BLaER1 treated with 17β-estradiol and CSF1 and Interleukin-3, amounts not matched to agents 10 nM and 100 nM (cell line): Measurements from ENCODE around the gene ETFDH.
"Not testable (repeated sequence)": the region's sequence is repeated elsewhere in the genome, so short reads cannot be mapped to it uniquely, and the experiment has no call there.

ENCODE experiments used
- H3K27ac ChIP-seq, 11 experiments: shearing (Covaris generic); formaldehyde crosslinking; 2 replicates each; pipeline ENCODE4 v1.8.1; 2022
- H3K27me3 ChIP-seq, 11 experiments: shearing (Covaris generic); formaldehyde crosslinking; 2 replicates each; pipeline ENCODE4 v1.8.1; 2022
- H3K36me3 ChIP-seq, 11 experiments: shearing (Covaris generic); formaldehyde crosslinking; 2 replicates each; pipeline ENCODE4 v1.8.1; 2022
- H3K4me1 ChIP-seq, 10 experiments: shearing (Covaris generic); formaldehyde crosslinking; 2 replicates each; pipeline ENCODE4 v1.8.1; 2022
- H3K4me2 ChIP-seq, 11 experiments: shearing (Covaris generic); formaldehyde crosslinking; 2 replicates each; pipeline ENCODE4 v1.8.1; 2022
- H3K4me3 ChIP-seq, 10 experiments: shearing (Covaris generic); formaldehyde crosslinking; 2 replicates each; pipeline ENCODE4 v1.8.1; 2022
- H3K9ac ChIP-seq, 11 experiments: shearing (Covaris generic); formaldehyde crosslinking; 2 replicates each; pipeline ENCODE4 v1.8.1; 2022
- H3K9me3 ChIP-seq, 11 experiments: shearing (Covaris generic); formaldehyde crosslinking; replicated peaks in 1 of 11; 2 replicates each; pipeline ENCODE4 v1.8.1; 2022
- H4K20me1 ChIP-seq, 11 experiments: shearing (Covaris generic); formaldehyde crosslinking; 2 replicates each; pipeline ENCODE4 v1.8.1; 2022
- Cebpa-rat ChIP-seq, 11 experiments: shearing (Covaris generic); IDR thresholded peaks; 2 replicates each; pipeline ENCODE4 v1.8.1; 2022

ETFDH gene

DNA sequence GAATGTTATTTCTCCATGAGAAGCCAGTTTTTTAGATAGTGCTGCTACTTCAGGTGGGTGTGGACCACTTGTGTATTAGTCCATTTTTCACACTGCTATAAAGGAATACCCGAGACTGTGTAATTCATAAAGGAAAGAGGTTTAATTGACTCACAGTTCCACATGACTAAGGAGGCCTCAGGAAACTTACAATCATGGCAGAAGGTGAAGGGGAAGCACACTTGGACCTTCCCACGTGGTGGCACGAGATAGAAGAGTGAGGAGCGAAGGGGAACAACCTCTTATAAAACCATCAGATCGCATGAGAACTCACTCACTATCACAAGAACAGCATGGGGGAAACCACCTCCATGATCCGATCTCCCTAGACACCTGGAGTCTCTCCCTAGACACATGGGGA, 54.5 kb downstream of the ETFDH start:
- H4K20me1 ChIP-seq, result no peaks in the 10 kb centered on the region
- H3K27me3 ChIP-seq, result no peaks in the 10 kb centered on the region
- H3K9me3 ChIP-seq, result no peaks in the 10 kb centered on the region
- H3K27ac ChIP-seq, result no peak overlapping the region
- no peak overlapping the region for H3K4me3 ChIP-seq
- TF ChIP-seq Cebpa-rat (IDR thresholded peaks at IDR 0.05), result no peak
- no peak overlapping the region for H3K9ac ChIP-seq
- H3K4me1 ChIP-seq, result peaks cover 5 to 17% (median 12%) of the 10 kb centered on the region in 10 experiments; a peak in 17 of 20 replicates
- H3K36me3 ChIP-seq, result peaks cover 0 to 2% (median under 1%) of the 10 kb centered on the region in 11 experiments; a peak in 5 of 22 replicates
- H3K4me2 ChIP-seq, result no peak overlapping the region

DNA sequence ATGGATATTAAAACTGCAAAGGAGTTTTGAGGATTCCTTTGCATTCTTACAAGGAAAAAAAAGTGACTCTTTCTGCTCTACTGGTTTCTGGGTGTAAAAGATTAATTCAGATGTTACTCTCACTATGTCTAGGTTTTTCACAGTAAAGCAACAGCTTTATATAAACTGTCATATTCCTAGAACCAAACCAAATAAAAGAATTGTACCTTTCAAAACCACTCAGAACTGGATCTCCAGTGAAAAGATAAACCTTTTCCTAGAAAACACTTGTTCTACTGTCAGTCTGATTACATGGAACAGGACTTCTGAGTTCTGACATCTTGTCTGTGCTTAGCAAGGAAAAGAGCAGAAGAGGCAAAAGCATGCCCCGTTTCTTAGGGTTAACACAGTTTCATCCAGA, 56.1 kb downstream of the ETFDH start:
- no peak overlapping the region for H3K27ac ChIP-seq
- H3K27me3 ChIP-seq, result no peaks in the 10 kb centered on the region
- 0 out of 22 replicates have a peak overlapping the region, but pooled peaks of 2 of the 11 experiments have one; percentile 10 to 24 for H3K9ac ChIP-seq
- H3K4me3 ChIP-seq, result no peak overlapping the region
- H4K20me1 ChIP-seq, result no peaks in the 10 kb centered on the region
- TF ChIP-seq Cebpa-rat (IDR thresholded peaks at IDR 0.05), result no peak
- no peaks in the 10 kb centered on the region for H3K9me3 ChIP-seq
- no peak overlapping the region for H3K4me2 ChIP-seq
- peaks cover 0 to 9% (median 4%) of the 10 kb centered on the region in 10 experiments; a peak in 7 of 20 replicates for H3K4me1 ChIP-seq
- H3K36me3 ChIP-seq, result no peaks in the 10 kb centered on the region

DNA sequence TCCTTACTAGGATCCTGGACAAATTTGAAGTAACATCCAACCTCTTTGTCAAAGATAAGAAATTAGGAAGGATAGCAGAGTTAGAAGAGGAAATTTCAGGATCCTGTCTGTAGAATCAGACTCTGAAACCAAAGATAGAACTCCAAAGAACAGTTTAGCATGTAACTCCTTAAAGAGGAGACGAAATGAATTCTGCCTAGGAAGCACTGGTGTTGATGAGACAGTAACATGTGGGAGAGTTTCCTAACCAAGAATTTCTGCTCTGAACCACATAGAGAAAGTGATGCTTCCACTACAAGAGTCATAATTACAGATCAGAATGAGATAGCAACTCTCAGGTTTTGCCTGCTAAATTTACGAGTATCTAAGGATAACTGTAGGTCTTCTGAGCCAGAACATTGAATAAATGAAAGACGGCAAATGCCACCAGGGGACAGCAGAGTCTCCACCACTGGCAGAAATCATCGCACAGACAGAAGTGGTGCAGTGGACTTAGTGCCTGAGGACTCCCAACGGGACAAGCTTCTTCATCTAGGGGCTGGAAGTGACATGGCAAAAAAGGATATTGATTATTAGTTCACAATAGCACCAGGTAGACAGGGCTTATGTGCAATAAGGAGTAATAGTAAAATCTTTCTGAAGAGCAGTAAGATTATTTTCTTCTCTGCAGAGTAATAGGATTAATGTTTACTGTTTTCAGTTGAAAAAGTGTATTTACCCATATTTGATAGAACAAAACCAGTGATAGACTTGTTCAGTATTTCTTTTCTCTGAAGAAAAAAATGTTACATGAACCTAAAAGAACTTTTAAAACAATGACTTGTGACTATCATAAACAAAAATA, 57.8 kb downstream of the ETFDH start:
- H3K27ac ChIP-seq, result no peak overlapping the region
- H4K20me1 ChIP-seq, result no peaks in the 10 kb centered on the region
- H3K9me3 ChIP-seq, result no peaks in the 10 kb centered on the region
- H3K4me2 ChIP-seq, result no peak overlapping the region
- H3K4me1 ChIP-seq, result no peaks in the 10 kb centered on the region
- TF ChIP-seq Cebpa-rat (IDR thresholded peaks at IDR 0.05), result no peak
- H3K36me3 ChIP-seq, result no peaks in the 10 kb centered on the region
- no peak overlapping the region; a peak in 1 of 22 replicates for H3K9ac ChIP-seq
- H3K27me3 ChIP-seq, result no peaks in the 10 kb centered on the region
- no peak overlapping the region for H3K4me3 ChIP-seq

DNA sequence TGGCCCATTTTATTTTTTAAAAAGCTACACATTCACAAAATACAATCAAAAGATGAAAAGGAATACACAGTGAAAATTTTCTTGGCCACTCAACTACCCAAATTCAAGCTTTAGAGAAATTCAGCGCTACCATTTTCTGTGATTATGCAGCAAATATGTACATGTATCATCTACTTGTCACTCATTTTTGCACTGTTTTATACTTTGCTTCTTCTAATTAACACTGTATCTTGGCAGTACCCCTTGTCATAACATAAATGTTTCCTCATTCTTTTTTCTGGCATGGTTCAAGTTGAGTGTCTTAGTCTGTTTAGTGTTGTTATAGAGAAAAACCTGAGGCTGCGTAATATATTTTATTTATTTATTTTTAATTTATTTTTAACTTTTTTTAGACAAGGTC, 66.8 kb downstream of the ETFDH start:
- no peak overlapping the region for H3K4me3 ChIP-seq
- no peaks in the 10 kb centered on the region for H3K4me1 ChIP-seq
- H3K9me3 ChIP-seq, result peaks cover 0 to 12% (median 0%) of the 10 kb centered on the region in 11 experiments; a peak in 3 of 22 replicates
- no peaks in the 10 kb centered on the region for H3K27me3 ChIP-seq
- H3K27ac ChIP-seq, result no peak overlapping the region
- H3K36me3 ChIP-seq, result no peaks in the 10 kb centered on the region
- no peaks in the 10 kb centered on the region for H4K20me1 ChIP-seq
- H3K4me2 ChIP-seq, result no peak overlapping the region
- no peak overlapping the region for H3K9ac ChIP-seq
- TF ChIP-seq Cebpa-rat (IDR thresholded peaks at IDR 0.05), result no peak

- Histone ChIP-seq H3K9ac (no peak overlapping the region), H3K4me2 (no peak overlapping the region)
Observed at GRCh38 chr4:158739600-158739999, 67.5 kb downstream of the ETFDH start.

DNA sequence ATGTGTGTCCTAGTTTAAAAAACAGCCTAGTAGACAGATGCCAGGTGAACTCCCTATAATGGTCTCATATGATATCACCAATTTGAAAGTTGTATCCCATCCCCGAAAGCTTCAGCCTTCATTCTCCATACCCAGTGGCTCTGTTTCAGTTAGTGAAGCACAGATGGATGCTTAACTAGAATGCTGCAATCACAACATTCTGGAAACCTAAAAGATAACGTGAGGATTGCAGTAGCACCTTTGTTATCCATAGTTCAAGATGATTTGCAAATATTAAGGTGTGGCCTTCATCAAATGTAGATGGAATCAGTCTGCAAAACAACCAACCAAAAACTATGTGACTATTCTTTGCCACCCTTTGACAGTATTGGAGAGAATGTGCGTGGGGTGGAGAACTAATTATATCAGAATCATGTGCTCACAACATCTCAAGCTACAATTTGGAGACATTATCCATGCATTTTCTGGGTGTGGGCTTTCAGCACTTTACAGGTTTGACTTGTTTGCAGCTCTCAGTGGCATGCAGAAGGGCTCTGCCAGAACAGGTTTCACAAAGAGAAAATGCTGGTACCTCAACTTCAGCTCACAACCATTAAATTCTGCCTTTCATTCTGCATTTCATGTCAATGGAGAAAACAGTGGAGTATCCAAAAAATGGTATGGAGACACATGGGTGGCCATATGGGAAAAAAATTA, 69.4 kb downstream of the ETFDH start:
- H3K4me3 ChIP-seq, result no peak overlapping the region
- H3K9me3 ChIP-seq, result peaks cover 0 to 7% (median 2%) of the 10 kb centered on the region in 11 experiments; a peak in 12 of 22 replicates
- H3K4me1 ChIP-seq, result no peaks in the 10 kb centered on the region
- H3K36me3 ChIP-seq, result no peaks in the 10 kb centered on the region
- no peak overlapping the region for H3K27ac ChIP-seq
- H3K9ac ChIP-seq, result no peak overlapping the region
- no peaks in the 10 kb centered on the region for H3K27me3 ChIP-seq
- no peaks in the 10 kb centered on the region for H4K20me1 ChIP-seq
- TF ChIP-seq Cebpa-rat (IDR thresholded peaks at IDR 0.05), result no peak
- no peak overlapping the region for H3K4me2 ChIP-seq

More at GRCh38 chr4:158739600-158739999, 67.5 kb downstream of the ETFDH start:
- Histone ChIP-seq H4K20me1 (no peaks in the 10 kb centered on the region), H3K27ac (no peak overlapping the region), H3K9me3 (peaks cover 0 to 12% (median 0%) of the 10 kb centered on the region in 11 experiments; a peak in 3 of 22 replicates), H3K4me3 (no peak overlapping the region), H3K36me3 (no peaks in the 10 kb centered on the region), H3K4me1 (no peaks in the 10 kb centered on the region), H3K27me3 (no peaks in the 10 kb centered on the region)
- TF ChIP-seq Cebpa-rat (IDR thresholded peaks at IDR 0.05), result no peak

DNA sequence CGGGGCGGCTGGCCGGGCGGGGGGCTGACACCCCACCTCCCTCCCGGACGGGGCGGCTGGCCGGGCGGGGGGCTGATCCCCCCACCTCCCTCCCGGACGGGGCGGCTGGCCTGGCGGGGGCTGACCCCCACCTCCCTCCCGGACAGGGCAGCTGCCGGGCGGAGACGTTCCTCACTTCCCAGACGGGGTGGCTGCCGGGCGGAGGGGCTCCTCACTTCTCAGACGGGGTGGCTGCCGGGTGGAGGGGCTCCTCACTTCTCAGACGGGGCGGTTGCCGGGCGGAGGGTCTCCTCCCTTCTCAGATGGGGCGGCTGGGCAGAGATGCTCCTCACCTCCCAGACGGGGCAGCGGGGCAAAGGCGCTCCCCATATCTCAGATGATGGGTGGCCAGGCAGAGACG, 74.4 kb downstream of the ETFDH start:
- not testable (repeated sequence) for H3K4me2 ChIP-seq, H3K36me3 ChIP-seq

GRCh38 chr4:158750379-158750778, 78.3 kb downstream of the ETFDH start:
- peaks cover 10 to 23% (median 17%) of the 10 kb centered on the region in 11 experiments; a peak in 21 of 22 replicates for H3K9me3 ChIP-seq
- no peaks in the 10 kb centered on the region for H3K4me1 ChIP-seq
- no peaks in the 10 kb centered on the region for H3K36me3 ChIP-seq
- TF ChIP-seq Cebpa-rat (IDR thresholded peaks at IDR 0.05), result no peak
- H3K4me3 ChIP-seq, result no peak overlapping the region
- no peak overlapping the region for H3K9ac ChIP-seq
- no peaks in the 10 kb centered on the region for H3K27me3 ChIP-seq
- no peaks in the 10 kb centered on the region for H4K20me1 ChIP-seq
- H3K4me2 ChIP-seq, result no peak overlapping the region
- H3K27ac ChIP-seq, result no peak overlapping the region

More for the DNA sequence above, 74.4 kb downstream of the ETFDH start:
- H3K27ac ChIP-seq, H3K27me3 ChIP-seq, H4K20me1 ChIP-seq, H3K4me3 ChIP-seq, H3K9ac ChIP-seq, H3K4me1 ChIP-seq: not testable (repeated sequence)
- H3K9me3 ChIP-seq, result peaks cover 10 to 25% (median 17%) of the 10 kb centered on the region in 11 experiments; a peak in 21 of 22 replicates

DNA sequence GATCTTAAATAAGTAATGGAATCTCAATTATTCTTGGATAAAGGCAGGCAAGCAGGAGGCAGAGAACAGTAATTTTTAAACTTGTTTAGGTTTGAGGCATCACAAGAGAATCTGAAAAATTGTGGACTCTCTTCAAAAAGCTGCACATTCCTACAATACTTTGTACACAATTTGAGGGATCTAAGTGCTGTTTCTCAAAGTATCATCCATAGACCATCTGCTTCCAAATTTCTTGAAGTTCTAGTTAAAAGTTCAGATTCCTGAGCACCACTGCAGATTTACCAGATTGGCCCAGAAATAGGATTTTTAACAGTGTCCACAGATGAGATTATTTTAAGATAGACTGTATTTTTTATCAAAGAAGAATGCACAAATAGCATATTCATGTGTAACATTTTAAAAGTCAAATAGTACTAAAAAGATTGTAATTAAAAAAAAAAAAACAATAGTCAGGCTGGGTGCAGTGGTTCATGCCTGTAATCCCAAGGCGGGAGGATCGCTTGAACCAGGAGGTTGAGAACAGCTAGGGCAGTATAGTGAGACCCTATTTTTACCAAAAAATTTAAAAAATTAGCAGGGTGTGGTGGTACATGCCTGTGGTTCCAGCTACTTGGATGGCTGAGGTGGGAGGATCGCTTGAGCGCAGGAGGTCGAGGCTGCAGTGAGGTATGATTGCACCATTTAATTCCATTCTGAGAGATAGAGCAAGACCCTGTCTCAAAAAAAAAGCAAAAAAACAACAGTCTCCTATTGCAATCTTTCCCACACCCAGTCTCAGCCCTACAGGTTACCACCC, 82.5 kb downstream of the ETFDH start:
- H3K36me3 ChIP-seq, result no peaks in the 10 kb centered on the region
- H3K27ac ChIP-seq, result no peak overlapping the region
- no peak for TF ChIP-seq Cebpa-rat (IDR thresholded peaks at IDR 0.05)
- H3K4me2 ChIP-seq, result no peak overlapping the region
- H3K27me3 ChIP-seq, result no peaks in the 10 kb centered on the region
- H3K4me3 ChIP-seq, result no peak overlapping the region
- H3K9ac ChIP-seq, result no peak overlapping the region
- H4K20me1 ChIP-seq, result no peaks in the 10 kb centered on the region
- peaks cover 0 to 26% (median 13%) of the 10 kb centered on the region in 11 experiments; a peak in 15 of 22 replicates for H3K9me3 ChIP-seq
- H3K4me1 ChIP-seq, result peaks cover 0 to 8% (median 0%) of the 10 kb centered on the region in 10 experiments; a peak in 2 of 20 replicates

- not testable (repeated sequence) for H3K9ac ChIP-seq, H3K36me3 ChIP-seq, H4K20me1 ChIP-seq, H3K4me1 ChIP-seq, H3K4me3 ChIP-seq, H3K4me2 ChIP-seq, H3K27me3 ChIP-seq, H3K27ac ChIP-seq
- peaks cover 0 to 28% (median 14%) of the 10 kb centered on the region in 11 experiments; a peak in 15 of 22 replicates for H3K9me3 ChIP-seq
Observed at GRCh38 chr4:158755819-158756218, 83.7 kb downstream of the ETFDH start.
